ENCODE data around the gene PITX1.

PITX1 gene

DNA sequence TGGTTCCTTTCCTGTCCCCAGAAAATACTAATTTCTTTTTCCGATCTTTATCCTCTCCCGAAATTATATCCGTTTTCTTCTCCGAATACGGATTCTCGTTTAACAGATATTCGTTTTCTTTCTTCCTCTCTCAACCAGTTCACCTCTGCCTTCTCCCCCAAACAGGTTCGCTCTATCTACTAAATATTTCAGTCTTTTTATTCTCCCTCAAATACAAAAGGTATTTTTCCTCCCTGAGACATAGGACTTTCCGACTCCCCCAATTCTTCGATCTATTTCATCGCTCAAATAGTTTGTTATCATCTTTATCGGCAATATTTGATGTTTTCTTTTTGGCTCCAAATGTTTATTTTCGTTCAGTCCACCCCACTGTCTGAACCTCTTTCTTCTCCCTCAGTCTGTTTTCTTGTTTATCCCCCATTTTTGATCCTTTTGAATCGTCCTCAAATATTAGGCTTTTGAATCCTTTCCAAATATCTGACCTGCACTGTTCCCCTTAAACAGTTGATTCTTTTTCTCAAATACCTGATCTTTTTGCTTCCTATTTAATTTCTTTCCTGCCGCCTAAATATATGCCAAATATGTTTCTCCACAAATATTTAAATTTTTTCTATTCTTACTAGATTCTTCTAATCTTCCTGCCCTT lies 4.4 kb downstream of the PITX1 start:
- DNase-seq (ENCODE audit: low read depth in 2 of 2) = no peak

- no peak for DNase-seq (ENCODE audit: low read depth in 2 of 2)
Measured at GRCh38 chr5:135028791-135029476, 5.1 kb downstream of the PITX1 start.

- DNase-seq (ENCODE audit: low read depth in 2 of 2) = no peak
Measured at GRCh38 chr5:135027697-135028615, 6.1 kb downstream of the PITX1 start.

DNA sequence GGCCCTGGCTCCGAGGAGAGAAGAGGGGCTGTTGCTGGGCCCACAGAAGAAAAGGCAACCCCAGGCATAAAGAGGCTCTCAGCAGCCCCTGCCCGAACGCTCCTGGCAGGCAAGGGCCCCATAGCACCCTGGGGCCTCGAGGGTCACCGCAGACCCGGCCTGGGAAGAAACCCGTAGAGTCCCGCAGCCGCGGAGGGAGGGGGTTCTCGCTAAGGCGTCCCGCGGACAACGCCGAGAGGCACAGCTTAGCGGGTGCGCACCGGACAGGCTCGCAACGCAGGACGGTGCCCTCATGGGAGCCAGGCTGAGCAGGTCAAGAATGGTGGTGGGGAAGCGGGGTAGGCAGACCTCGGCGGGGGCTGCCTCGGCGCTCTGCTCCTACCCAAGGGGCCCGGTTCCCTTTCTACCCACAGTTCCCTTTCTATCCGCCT lies 6.7 kb downstream of the PITX1 start:
- no peak for DNase-seq (ENCODE audit: low read depth in 2 of 2)

GRCh38 chr5:135026645-135027265 lies 7.3 kb downstream of the PITX1 start:
- no peak for DNase-seq (ENCODE audit: low read depth in 2 of 2)

GRCh38 chr5:135025730-135026644 lies 8.0 kb downstream of the PITX1 start:
- no peak for DNase-seq (ENCODE audit: low read depth in 2 of 2)

DNA sequence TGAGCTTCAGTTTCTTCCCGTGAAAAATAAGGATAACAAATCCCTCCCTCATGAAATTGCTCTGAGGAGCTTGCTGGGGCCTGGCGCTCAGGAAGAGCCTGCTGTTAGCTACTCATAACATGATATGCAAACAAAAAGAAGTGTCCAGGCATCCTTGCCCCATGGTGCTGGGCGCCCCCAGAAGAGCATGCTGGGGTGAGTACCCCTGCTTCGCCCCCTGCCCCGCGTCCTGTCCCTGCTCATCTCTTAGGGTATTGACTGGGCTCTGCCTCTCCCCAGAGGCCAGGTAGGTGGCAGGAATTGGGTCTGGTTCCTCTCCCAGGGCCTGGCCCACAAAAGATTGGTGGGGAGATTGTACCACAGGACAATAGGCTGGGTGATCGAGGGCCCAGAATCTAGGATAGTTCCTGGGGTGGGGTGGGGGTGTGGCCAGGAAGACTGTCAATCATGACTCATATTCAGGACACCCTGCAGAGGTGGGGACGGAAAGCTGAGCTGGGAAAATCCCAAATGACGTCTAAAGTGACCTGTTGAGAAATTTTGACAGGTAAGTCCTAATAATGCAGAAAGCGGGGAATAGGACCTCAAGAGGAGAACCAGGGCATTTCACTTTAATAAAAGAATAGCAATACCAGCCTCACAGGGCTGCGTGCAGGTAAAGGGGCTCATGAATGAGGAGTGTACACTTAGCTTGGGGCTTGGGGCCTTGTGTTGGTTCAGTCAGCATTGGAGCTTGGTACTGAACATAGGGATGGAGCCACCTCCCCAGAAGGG lies 8.9 kb downstream of the PITX1 start:
- DNase-seq (ENCODE audit: low read depth in 2 of 2) = no peak

- DNase-seq (ENCODE audit: low read depth in 2 of 2) = no peak
Measured at GRCh38 chr5:135020111-135020895, 13.7 kb downstream of the PITX1 start.

DNA sequence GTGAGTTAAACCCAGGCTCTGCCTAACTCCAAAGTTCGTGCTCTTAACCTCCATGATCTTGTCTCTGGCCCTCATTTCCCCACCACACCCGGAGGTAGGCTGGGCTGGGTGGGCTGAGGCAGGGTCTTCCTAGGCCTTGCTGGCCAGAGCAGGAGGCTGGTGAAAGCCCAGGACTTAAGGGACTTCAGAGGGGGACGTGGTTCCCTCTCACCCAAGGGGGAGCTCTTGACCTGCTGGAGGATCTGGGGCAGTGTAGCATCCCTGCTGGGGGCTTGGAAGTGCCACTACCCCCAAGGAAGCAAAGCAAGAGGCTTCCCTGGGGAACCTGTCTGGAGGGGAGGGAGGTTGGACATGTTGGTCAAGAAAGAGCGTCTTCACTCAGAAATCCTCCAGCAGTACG lies 14.7 kb downstream of the PITX1 start:
- no peak for DNase-seq (ENCODE audit: low read depth in 2 of 2)

DNA sequence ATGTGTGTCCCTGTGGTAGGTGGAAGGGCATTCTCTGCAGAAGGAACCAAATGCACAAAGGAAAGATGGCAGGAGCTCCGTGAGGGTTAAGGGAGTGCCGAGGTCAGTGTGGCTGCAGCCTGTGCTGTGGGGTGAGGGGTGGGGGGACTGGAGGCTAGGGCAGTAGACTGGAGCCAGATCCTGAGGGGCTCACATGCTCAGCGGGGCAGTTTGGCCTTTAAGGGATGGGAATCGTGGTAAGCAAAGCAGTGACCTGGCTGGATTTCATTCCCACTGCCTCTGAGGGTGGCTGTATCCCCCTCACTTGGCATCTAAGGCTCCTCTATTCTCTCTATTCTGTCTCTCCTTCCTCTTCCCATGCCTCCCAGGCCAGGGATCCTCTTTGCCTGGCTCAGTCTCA lies 15.6 kb downstream of the PITX1 start:
- DNase-seq (ENCODE audit: low read depth in 2 of 2) = no peak

GRCh38 chr5:135016861-135017290 lies 17.2 kb downstream of the PITX1 start:
- no peak for DNase-seq (ENCODE audit: low read depth in 2 of 2)

DNA sequence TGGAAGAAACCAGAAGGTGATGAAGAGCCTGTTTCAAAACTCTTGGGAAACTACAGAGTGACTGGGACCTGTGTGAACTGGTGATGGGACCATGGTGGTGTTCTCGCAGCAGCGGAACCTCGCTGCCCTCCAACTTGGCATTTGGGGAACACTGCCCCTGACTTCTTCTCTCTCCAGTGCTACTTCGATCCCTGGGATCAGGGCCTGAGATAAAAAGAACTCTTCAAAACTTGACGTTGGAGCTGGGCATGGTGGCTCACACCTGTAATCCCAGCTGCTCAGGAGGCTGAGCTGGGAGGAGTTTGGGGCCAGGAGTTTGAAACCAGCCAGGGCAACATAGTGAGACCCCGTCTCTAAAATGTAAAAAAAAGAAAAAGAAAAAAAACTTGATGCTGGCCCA lies 18.1 kb downstream of the PITX1 start:
- DNase-seq (ENCODE audit: low read depth in 2 of 2) = no peak

DNA sequence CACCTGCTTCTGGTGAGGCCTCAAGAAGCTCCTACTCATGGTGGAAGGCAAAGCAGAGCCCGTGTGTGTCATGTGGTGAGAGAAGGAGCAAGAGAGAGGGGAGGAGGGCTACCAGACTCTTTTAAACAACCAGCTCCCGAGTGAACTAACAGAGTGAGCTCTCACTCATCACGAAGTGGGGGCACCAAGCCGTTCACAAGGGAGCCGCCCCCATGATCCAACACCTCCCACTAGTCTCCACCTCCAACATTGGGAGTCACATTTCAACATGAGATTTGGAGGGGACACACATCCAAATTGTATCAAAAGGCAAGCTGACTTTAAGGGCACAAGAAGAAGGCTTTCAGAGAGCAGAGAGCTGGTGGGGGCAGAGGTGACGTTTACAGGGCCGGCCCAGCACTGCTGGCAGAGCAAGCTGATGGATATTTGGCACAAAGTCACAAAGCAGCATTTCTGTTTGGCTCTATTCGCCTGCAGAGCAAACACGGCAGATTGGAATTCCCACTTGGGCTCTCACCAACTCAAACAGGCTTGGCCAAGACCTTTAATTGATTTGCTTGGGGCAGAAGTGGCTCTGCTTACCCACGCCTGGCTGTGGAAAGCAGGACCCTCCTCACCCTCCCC lies 20.0 kb downstream of the PITX1 start:
- no peak for DNase-seq (ENCODE audit: low read depth in 2 of 2)

DNA sequence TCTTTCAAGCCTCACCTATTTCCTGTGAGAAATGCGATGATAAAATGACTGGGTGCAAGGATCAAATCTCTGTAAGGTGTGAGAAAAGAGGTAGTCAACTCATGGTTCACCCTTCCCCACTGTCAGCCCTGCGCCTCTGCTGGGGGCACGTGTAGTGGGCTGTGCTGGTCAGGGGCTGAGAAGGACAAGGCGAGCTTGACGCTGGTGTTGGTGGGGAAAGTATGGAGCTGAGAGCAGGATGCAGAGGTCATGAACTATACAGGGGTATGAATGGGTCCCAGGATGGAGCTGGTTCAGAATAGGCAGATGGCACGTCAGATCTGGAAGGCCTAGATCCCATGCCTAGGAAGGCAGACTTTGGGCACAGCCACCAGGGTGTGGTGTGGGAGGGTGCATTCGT lies 20.6 kb downstream of the PITX1 start:
- DNase-seq (ENCODE audit: low read depth in 2 of 2) = no peak

DNA sequence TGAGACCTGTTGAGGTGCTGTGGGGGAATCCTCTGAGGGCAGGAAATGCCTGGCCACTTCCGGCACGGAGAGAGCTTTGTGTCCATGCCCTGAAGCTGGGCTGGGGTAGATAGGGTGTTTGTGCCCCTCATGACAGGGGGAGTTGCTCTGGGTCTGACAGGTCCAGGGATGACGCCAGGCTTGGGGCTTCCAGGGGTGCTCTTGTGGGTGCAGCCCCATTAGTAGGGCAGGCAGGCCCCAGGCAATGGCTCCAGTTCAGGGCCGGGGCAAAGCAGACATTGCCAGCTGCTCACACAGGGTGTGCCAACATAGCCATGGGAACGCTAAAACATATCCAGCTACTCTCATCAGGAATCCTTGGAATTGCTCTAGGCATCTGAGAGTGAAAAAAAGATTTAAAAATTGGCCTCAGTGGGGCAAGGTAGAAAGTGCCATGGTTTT lies 21.1 kb downstream of the PITX1 start:
- DNase-seq (ENCODE audit: low read depth in 2 of 2) = no peak

DNA sequence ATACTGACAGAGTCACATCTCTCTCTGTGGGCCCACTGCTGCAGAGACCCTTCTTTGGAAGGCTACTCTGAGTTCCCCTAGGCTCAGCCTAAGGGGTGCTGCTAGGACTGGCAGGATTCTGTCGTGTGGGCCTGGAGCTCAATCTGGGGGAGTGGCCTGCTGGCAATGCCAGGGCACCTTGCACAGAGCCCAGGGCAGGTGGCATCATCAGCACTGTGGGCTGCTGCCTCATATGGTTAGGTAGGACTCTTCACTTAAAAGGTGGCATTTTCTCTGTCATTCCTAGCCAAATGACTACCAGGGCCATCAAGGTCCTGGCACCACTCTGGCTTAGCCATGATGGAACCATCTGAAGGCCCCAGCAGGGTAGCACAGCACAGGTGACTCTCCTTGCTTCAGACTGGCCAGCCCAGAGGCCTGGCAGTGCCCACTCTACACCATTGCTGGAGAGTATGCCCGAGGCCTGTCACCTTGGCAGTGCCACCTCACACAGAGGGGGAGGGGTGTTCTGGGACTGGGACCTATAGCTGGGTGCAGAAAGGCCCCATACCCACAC lies 21.9 kb downstream of the PITX1 start:
- DNase-seq (ENCODE audit: low read depth in 2 of 2) = no peak

DNA sequence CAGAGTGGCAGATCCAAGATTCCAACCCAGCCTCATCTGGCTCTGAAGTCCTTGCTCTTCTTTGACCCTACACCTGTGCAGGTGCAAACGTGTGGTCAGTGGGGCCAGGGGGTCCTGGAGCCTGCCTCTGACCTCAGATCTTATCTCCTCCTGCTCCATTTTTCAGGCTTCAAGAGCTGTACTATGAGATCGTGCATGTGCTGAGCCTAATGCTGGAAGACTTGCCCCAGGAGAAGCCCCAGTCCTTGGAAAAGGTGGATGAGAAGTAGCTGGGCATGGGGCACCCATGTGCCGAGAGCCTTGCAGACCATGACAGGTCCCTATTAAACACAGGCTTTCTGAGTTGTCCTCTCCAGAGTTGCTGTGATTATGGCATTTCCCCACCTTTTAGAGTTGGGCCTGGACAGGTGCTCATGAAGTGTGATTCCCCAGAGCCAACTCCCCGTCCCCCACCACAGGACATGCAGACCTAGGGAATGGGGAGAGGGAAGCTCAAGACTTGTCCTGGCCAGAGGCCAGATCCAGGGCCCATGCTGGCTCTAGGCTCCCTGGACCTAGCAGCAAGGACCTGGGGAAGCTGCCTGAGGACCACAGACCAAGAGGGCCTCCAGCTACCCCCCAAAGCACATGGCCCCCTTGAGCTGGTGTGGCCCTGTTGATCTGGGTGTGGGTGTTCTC lies 22.5 kb downstream of the PITX1 start:
- no peak for DNase-seq (ENCODE audit: low read depth in 2 of 2)

Data from stimulated activated CD8-positive, alpha-beta memory T cell treated with anti-CD3 and anti-CD28 coated beads, Interleukin-7, amount 100 ng/mL, for 4 hours (primary cell).